Mesothelial cell of epicardium (in vitro differentiated cells): ENCODE measurements around the gene CEP78. TPM values are rescaled to one million over a fixed set of nuclear protein-coding genes. Genes with fewer than 3 reads are reported as not detected.
A peak's percentile ranks its signal among the peaks of the same experiment; 100 is the strongest.

Source experiments
- DNase-seq, 2 experiments: peaks; one replicate each; pipeline ENCODE4 v3.0.0; 2021; ENCODE audit warnings: low spot score in 2 of 2; ENCODE audit not compliant: unreplicated experiment in 2 of 2
- H3K27ac Mint-ChIP-seq: 2 replicates; pipeline ENCODE4 v1.8.0; 2021; ENCODE audit warnings: mixed read lengths
- H3K27me3 Mint-ChIP-seq: 2 replicates; pipeline ENCODE4 v1.8.0; 2021; ENCODE audit warnings: low read depth, mixed read lengths
- H3K36me3 Mint-ChIP-seq: 2 replicates; pipeline ENCODE4 v1.8.0; 2021; ENCODE audit warnings: mixed read lengths
- H3K4me1 Mint-ChIP-seq: 2 replicates; pipeline ENCODE4 v1.8.0; 2021; ENCODE audit warnings: mixed read lengths
- H3K4me3 Mint-ChIP-seq: 2 replicates; pipeline ENCODE4 v1.8.0; 2021; ENCODE audit warnings: mild to moderate bottlenecking, moderate library complexity, mixed read lengths
- H3K9me3 Mint-ChIP-seq: 2 replicates; pipeline ENCODE4 v1.8.0; 2021; ENCODE audit warnings: mixed read lengths
- CTCF ChIP-seq: fragments of 200-600 bp; sonication (generic); IDR thresholded peaks from one replicate; pipeline ENCODE4 v1.5.0; 2021; ENCODE audit warnings: antibody characterized with exemption; ENCODE audit not compliant: unreplicated experiment
- total RNA-seq: library from RNA; stranded (reverse); gene quantifications from 3 replicates; pipeline ENCODE4 v1.2.1, GENCODE V29; 2021

CEP78 gene
- total RNA-seq, 1 donor from 2014 or later: 40.9 TPM

GRCh38 chr9:78286946-78287388 is 51.1 kb downstream of the CEP78 start:
- no peak overlapping the region for H3K4me3 Mint-ChIP-seq
- TF ChIP-seq CTCF: no peak
- H3K27ac Mint-ChIP-seq: no peak overlapping the region
- H3K27me3 Mint-ChIP-seq: no peaks in the 10 kb centered on the region
- H3K36me3 Mint-ChIP-seq: no peaks in the 10 kb centered on the region
- no peak for DNase-seq
- H3K9me3 Mint-ChIP-seq: peaks cover 3% of the 10 kb centered on the region
- H3K4me1 Mint-ChIP-seq: peaks cover 41% of the 10 kb centered on the region

- Mint-ChIP-seq H3K9me3 (peaks cover 3% of the 10 kb centered on the region), H3K27me3 (no peaks in the 10 kb centered on the region), H3K4me3 (no peak overlapping the region), H3K4me1 (peaks cover 41% of the 10 kb centered on the region), H3K27ac (no peak overlapping the region), H3K36me3 (no peaks in the 10 kb centered on the region)
- TF ChIP-seq CTCF: no peak
- DNase-seq: no peak
These were observed 52.5 kb downstream of the CEP78 start for GRCh38 chr9:78288214-78288892.

GRCh38 chr9:78289474-78289873 is 53.6 kb downstream of the CEP78 start:
- Mint-ChIP-seq H3K27ac (peak overlapping the region; percentile 0), H3K36me3 (no peaks in the 10 kb centered on the region), H3K27me3 (no peaks in the 10 kb centered on the region), H3K9me3 (no peaks in the 10 kb centered on the region), H3K4me3 (no peak overlapping the region), H3K4me1 (peaks cover 41% of the 10 kb centered on the region)
- DNase-seq: no peak
- TF ChIP-seq CTCF: no peak

GRCh38 chr9:78291240-78291925 is 55.5 kb downstream of the CEP78 start:
- Mint-ChIP-seq H3K4me1 (peaks cover 38% of the 10 kb centered on the region), H3K27ac (no peak overlapping the region), H3K36me3 (no peaks in the 10 kb centered on the region), H3K27me3 (no peaks in the 10 kb centered on the region), H3K9me3 (no peaks in the 10 kb centered on the region), H3K4me3 (no peak overlapping the region)
- TF ChIP-seq CTCF: no peak
- no peak for DNase-seq

GRCh38 chr9:78292026-78292425 is 56.2 kb downstream of the CEP78 start:
- DNase-seq: no peak
- TF ChIP-seq CTCF: no peak
- no peak overlapping the region for H3K27ac Mint-ChIP-seq
- no peaks in the 10 kb centered on the region for H3K9me3 Mint-ChIP-seq
- no peaks in the 10 kb centered on the region for H3K27me3 Mint-ChIP-seq
- no peak overlapping the region for H3K4me3 Mint-ChIP-seq
- H3K36me3 Mint-ChIP-seq: no peaks in the 10 kb centered on the region
- H3K4me1 Mint-ChIP-seq: peaks cover 39% of the 10 kb centered on the region
